ENCODE results near the gene ADRB2. TPM values are rescaled to one million over a fixed set of nuclear protein-coding genes. Genes with fewer than 3 reads are reported as not detected.

Gene ADRB2
- total RNA-seq, 1 experiment from 2014 or later = 0.17 TPM

GRCh38 chr5:148815086-148815485, 11.3 kb upstream of the ADRB2 start:
- Histone ChIP-seq H3K27me3 (ENCODE audit: control insufficient read depth, insufficient read depth, low read length) (no peaks in the 10 kb centered on the region), H3K4me3 (ENCODE audit: insufficient read depth, low read depth, low read length) (no peak overlapping the region), H3K36me3 (replicated peaks; ENCODE audit: control insufficient read depth, insufficient read depth, low read length) (no peaks in the 10 kb centered on the region)
- no peak for DNase-seq

GRCh38 chr5:148815578-148815977, 10.8 kb upstream of the ADRB2 start:
- no peak for DNase-seq
- H3K27me3 ChIP-seq (ENCODE audit: control insufficient read depth, insufficient read depth, low read length) = no peaks in the 10 kb centered on the region

GRCh38 chr5:148816357-148816756, 10.1 kb upstream of the ADRB2 start:
- DNase-seq = no peak
- no peaks in the 10 kb centered on the region for H3K27me3 ChIP-seq (ENCODE audit: control insufficient read depth, insufficient read depth, low read length)
- H3K4me3 ChIP-seq (ENCODE audit: insufficient read depth, low read depth, low read length) = no peak overlapping the region
- H3K36me3 ChIP-seq (replicated peaks; ENCODE audit: control insufficient read depth, insufficient read depth, low read length) = no peaks in the 10 kb centered on the region

More at GRCh38 chr5:148815578-148815977, 10.8 kb upstream of the ADRB2 start:
- H3K4me3 ChIP-seq (ENCODE audit: insufficient read depth, low read depth, low read length) = no peak overlapping the region
- no peaks in the 10 kb centered on the region for H3K36me3 ChIP-seq (replicated peaks; ENCODE audit: control insufficient read depth, insufficient read depth, low read length)

- DNase-seq = no peak
These were observed 9.6 kb upstream of the ADRB2 start for GRCh38 chr5:148816782-148817181.

GRCh38 chr5:148817606-148818005, 8.8 kb upstream of the ADRB2 start:
- DNase-seq = no peak
- H3K36me3 ChIP-seq (replicated peaks; ENCODE audit: control insufficient read depth, insufficient read depth, low read length) = no peaks in the 10 kb centered on the region
- H3K4me3 ChIP-seq (ENCODE audit: insufficient read depth, low read depth, low read length) = no peak overlapping the region
- H3K27me3 ChIP-seq (ENCODE audit: control insufficient read depth, insufficient read depth, low read length) = no peaks in the 10 kb centered on the region

More at GRCh38 chr5:148816782-148817181, 9.6 kb upstream of the ADRB2 start:
- Histone ChIP-seq H3K27me3 (ENCODE audit: control insufficient read depth, insufficient read depth, low read length) (no peaks in the 10 kb centered on the region), H3K4me3 (ENCODE audit: insufficient read depth, low read depth, low read length) (no peak overlapping the region), H3K36me3 (replicated peaks; ENCODE audit: control insufficient read depth, insufficient read depth, low read length) (no peaks in the 10 kb centered on the region)

GRCh38 chr5:148820461-148821395, 5.7 kb upstream of the ADRB2 start:
- no peaks in the 10 kb centered on the region for H3K36me3 ChIP-seq (replicated peaks; ENCODE audit: control insufficient read depth, insufficient read depth, low read length)
- peak; percentile 17 for DNase-seq

GRCh38 chr5:148823871-148824270, 2.5 kb upstream of the ADRB2 start:
- H3K4me3 ChIP-seq (ENCODE audit: insufficient read depth, low read depth, low read length) = no peak overlapping the region
- H3K27me3 ChIP-seq (ENCODE audit: control insufficient read depth, insufficient read depth, low read length) = peaks cover 21% of the 10 kb centered on the region
- no peak for DNase-seq
- H3K36me3 ChIP-seq (replicated peaks; ENCODE audit: control insufficient read depth, insufficient read depth, low read length) = no peaks in the 10 kb centered on the region

More at GRCh38 chr5:148820461-148821395, 5.7 kb upstream of the ADRB2 start:
- H3K4me3 ChIP-seq (ENCODE audit: insufficient read depth, low read depth, low read length) = no peak overlapping the region
- H3K27me3 ChIP-seq (ENCODE audit: control insufficient read depth, insufficient read depth, low read length) = peaks cover 5% of the 10 kb centered on the region

GRCh38 chr5:148825716-148826052, 727 bp upstream of the ADRB2 start:
- Histone ChIP-seq H3K27me3 (ENCODE audit: control insufficient read depth, insufficient read depth, low read length) (peaks cover 21% of the 10 kb centered on the region), H3K4me3 (ENCODE audit: insufficient read depth, low read depth, low read length) (peak overlapping the region; percentile 71), H3K36me3 (replicated peaks; ENCODE audit: control insufficient read depth, insufficient read depth, low read length) (no peaks in the 10 kb centered on the region)
- peak; percentile 22 for DNase-seq

- no peaks in the 10 kb centered on the region for H3K36me3 ChIP-seq (replicated peaks; ENCODE audit: control insufficient read depth, insufficient read depth, low read length)
- peak overlapping the region; percentile 71 for H3K4me3 ChIP-seq (ENCODE audit: insufficient read depth, low read depth, low read length)
- peaks cover 21% of the 10 kb centered on the region for H3K27me3 ChIP-seq (ENCODE audit: control insufficient read depth, insufficient read depth, low read length)
- no peak for DNase-seq
These were observed 294 bp downstream of the ADRB2 start for GRCh38 chr5:148826739-148827070.

- H3K27me3 ChIP-seq (ENCODE audit: control insufficient read depth, insufficient read depth, low read length) = peaks cover 21% of the 10 kb centered on the region
- H3K36me3 ChIP-seq (replicated peaks; ENCODE audit: control insufficient read depth, insufficient read depth, low read length) = no peaks in the 10 kb centered on the region
- no peak for DNase-seq
- H3K4me3 ChIP-seq (ENCODE audit: insufficient read depth, low read depth, low read length) = no peak overlapping the region
These were observed 1.3 kb downstream of the ADRB2 start for GRCh38 chr5:148827723-148828122.

GRCh38 chr5:148828511-148829247, 2.3 kb downstream of the ADRB2 start:
- Histone ChIP-seq H3K4me3 (ENCODE audit: insufficient read depth, low read depth, low read length) (no peak overlapping the region), H3K27me3 (ENCODE audit: control insufficient read depth, insufficient read depth, low read length) (peaks cover 21% of the 10 kb centered on the region), H3K36me3 (replicated peaks; ENCODE audit: control insufficient read depth, insufficient read depth, low read length) (no peaks in the 10 kb centered on the region)
- no peak for DNase-seq

- Histone ChIP-seq H3K36me3 (replicated peaks; ENCODE audit: control insufficient read depth, insufficient read depth, low read length) (no peaks in the 10 kb centered on the region), H3K27me3 (ENCODE audit: control insufficient read depth, insufficient read depth, low read length) (peaks cover 21% of the 10 kb centered on the region), H3K4me3 (ENCODE audit: insufficient read depth, low read depth, low read length) (no peak overlapping the region)
- no peak for DNase-seq
These were observed 2.8 kb downstream of the ADRB2 start for GRCh38 chr5:148829248-148829594.

- Histone ChIP-seq H3K4me3 (ENCODE audit: insufficient read depth, low read depth, low read length) (no peak overlapping the region), H3K36me3 (replicated peaks; ENCODE audit: control insufficient read depth, insufficient read depth, low read length) (no peaks in the 10 kb centered on the region), H3K27me3 (ENCODE audit: control insufficient read depth, insufficient read depth, low read length) (peaks cover 21% of the 10 kb centered on the region)
- DNase-seq = no peak
These were observed 3.3 kb downstream of the ADRB2 start for GRCh38 chr5:148829734-148830133.

GRCh38 chr5:148830211-148830610, 3.8 kb downstream of the ADRB2 start:
- Histone ChIP-seq H3K4me3 (ENCODE audit: insufficient read depth, low read depth, low read length) (no peak overlapping the region), H3K36me3 (replicated peaks; ENCODE audit: control insufficient read depth, insufficient read depth, low read length) (no peaks in the 10 kb centered on the region), H3K27me3 (ENCODE audit: control insufficient read depth, insufficient read depth, low read length) (peaks cover 20% of the 10 kb centered on the region)
- DNase-seq = no peak

Data from H7 (cell line).